Heart left ventricle (tissue), 16 donors: ENCODE data around the gene DCST1. TPM values are rescaled to one million over a fixed set of nuclear protein-coding genes. Genes with fewer than 3 reads are reported as not detected.

Source experiments
- ATAC-seq, 4 donors: fragments of 200-7000 bp; cut with Tn5 transposase; one replicate each; pipeline ENCODE4 v1.9.1; 2020 to 2022; ENCODE audit warnings: moderate library complexity in 4 of 4, mild to moderate bottlenecking in 3 of 4, moderate number of reproducible peaks in 1 of 4
- DNase-seq, 5 donors: peaks; one replicate each; pipeline ENCODE4 v3.0.0-alpha.2; 2020
- H3K27ac ChIP-seq, 12 donors: fragments of 200-600 bp; sonication (generic) in 4 of 12; one replicate each; pipeline versions ENCODE4 v1.5.0 to v1.8.0; 2016 to 2022; ENCODE audit warnings: mild to moderate bottlenecking in 2 of 12
- H3K27me3 ChIP-seq, 9 donors: fragments of 200-600 bp; sonication (generic) in 2 of 9; one replicate each; pipeline versions ENCODE4 v1.5.1 to v1.8.0; 2016 to 2022; ENCODE audit warnings: mild to moderate bottlenecking in 3 of 9
- H3K36me3 ChIP-seq, 9 donors: fragments of 200-600 bp; sonication (generic) in 2 of 9; one replicate each; pipeline versions ENCODE4 v1.5.0 to v1.8.0; 2018 to 2022; ENCODE audit warnings: mild to moderate bottlenecking in 2 of 9
- H3K4me1 ChIP-seq, 12 donors: fragments of 200-600 bp; sonication (generic) in 4 of 12; one replicate each; pipeline versions ENCODE4 v1.5.0 to v1.8.0; 2016 to 2022; ENCODE audit warnings: mild to moderate bottlenecking in 3 of 12
- H3K4me3 ChIP-seq, 12 donors: fragments of 200-600 bp; sonication (generic) in 4 of 12; one replicate each; pipeline versions ENCODE4 v1.5.0 to v1.8.0; 2017 to 2022; ENCODE audit warnings: mild to moderate bottlenecking in 9 of 12, moderate library complexity in 4 of 12
- H3K9me3 ChIP-seq, 12 donors: fragments of 200-600 bp; sonication (generic) in 4 of 12; one replicate each; pipeline versions ENCODE4 v1.5.0 to v1.8.0; 2016 to 2022; ENCODE audit warnings: mild to moderate bottlenecking in 1 of 12
- CTCF ChIP-seq, 12 donors: fragments of 200-600 bp; sonication (generic) in 4 of 12; IDR thresholded peaks; one replicate each; pipeline versions ENCODE4 v1.5.0 to v1.8.0; 2018 to 2022; ENCODE audit warnings: antibody characterized with exemption in 12 of 12, mild to moderate bottlenecking in 5 of 12
- POLR2A ChIP-seq, 2 donors: fragments of 450-650 bp; IDR thresholded peaks; one replicate each; pipeline ENCODE4 v1.6.1; 2017; ENCODE audit warnings: antibody characterized with exemption in 2 of 2, mild to moderate bottlenecking in 2 of 2, moderate library complexity in 2 of 2
- WGBS, 4 donors: extraction: QIAGEN DNeasy Blood & Tissue Kit in 2 of 4; methylation state at CpG; one replicate each; pipeline versions ENCODE4 v1.1.5 to v1.1.7; 2013 to 2018; 5-methylcytosine and 5-hydroxymethylcytosine counted together
- intact Hi-C, 10 donors: fragments of 100-400 bp; cut with DNase I; formaldehyde crosslinking; loops; one replicate each; pipeline versions ENCODE4 v1.11.1 to v1.14.2; 2022
- polyA plus RNA-seq, 2 donors: library from polyadenylated mRNA; stranded (reverse); fragments of 200-250 nt; gene quantifications; one replicate each; pipeline ENCODE4 v1.2.3, GENCODE V29; 2013
- total RNA-seq, 9 donors: library from RNA; depleted of rRNA in 2 of 9; stranded (reverse); fragments of >200 nt in 2 of 9; fragmentation: NEBNext Ultra II Directional in 3 of 9; extraction: Animal tissue kit (Norgen Biotek cat#: 25700) in 3 of 9; gene quantifications; one replicate each; pipeline versions ENCODE4 v1.1.0 to v1.2.4, GENCODE V29; 2016 to 2023
- donor health status: ischemic (EF 13 %, LVEDD 7.1; RV severe dilation, severe dysfunction).
- donor health status: healthy with polysubstance abuse.
- donor health status: DM: no; HTN: yes; CAD: no.
- donor health status: DM: no; HTN: no; CAD: no.
- donor health status: ischemic (EF 25% LVEDD 6.9; RV normal size, moderate dysfunction).
- donor health status: ischemic (EF 25% LVEDD 5.7; RV mildly dilated, moderate dysfunction).
- donor health status: healthy.
- donor health status: DM: yes; HTN: yes; CAD: no.
- donor health status: ischemic (EF 35%, LVEDD 5.7; RV mildly dilated, moderate dysfunction).
- donor health status: nonischemic (EF 11% LVEDD 7.7; RV severe dilation, severe dysfunction).
- donor health status: DM: yes; HTN: yes; CAD: no.
- donor health status: PGD.
- donor health status: ischemic (EF 29% LVEDD 5.4; RV normal size, mild dysfunction).
- donor health status: nonischemic (EF 23%, LVEDD 6.1; RV moderate dilation, normal function).

Gene DCST1
- total and polyA plus RNA-seq, 11 donors: not detected

DNA sequence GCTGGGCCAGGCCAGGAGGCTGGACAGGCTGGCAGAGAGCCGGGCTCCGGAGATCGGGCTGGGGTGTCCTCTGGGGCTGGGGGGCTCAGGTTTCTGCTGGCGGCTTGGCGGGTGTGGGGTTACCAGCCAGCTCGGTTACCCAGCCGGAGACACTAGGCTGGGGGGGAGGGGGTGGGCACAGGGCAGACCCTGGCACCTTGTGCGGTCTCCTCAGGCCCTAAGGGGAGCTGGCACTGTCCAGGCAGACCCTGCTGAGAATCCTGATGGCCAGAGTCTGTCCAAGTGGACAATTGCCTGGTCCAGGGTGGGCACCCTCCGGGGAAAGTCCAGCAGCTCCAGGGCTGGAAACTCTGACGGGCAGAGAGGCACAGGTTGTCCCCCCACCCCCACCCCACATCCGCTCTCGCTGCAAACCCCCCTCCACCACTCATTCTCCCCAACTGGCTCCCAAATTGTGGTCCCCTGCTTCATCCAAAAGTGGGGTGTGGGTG lies 24.4 kb upstream of the DCST1 start:
- DNase-seq (peak in 1 of 5 donors; percentile 60), ATAC-seq (no peak)
- intact Hi-C loops: no loop called here
- peak overlapping the region in 6 of 12 donors; percentile 26 to 59 (median 32) for H3K4me3 ChIP-seq
- no peaks in the 10 kb centered on the region for H3K27me3 ChIP-seq
- 90 to 98% (median 91%) methylated on average over 8 to 12 of the region's 12 CpGs for WGBS, 4 donors
- H3K27ac ChIP-seq: peak overlapping the region in 8 of 12 donors; percentile 77 to 98 (median 96)
- TF ChIP-seq POLR2A (IDR thresholded peaks at IDR 0.05) (no peak), CTCF (IDR thresholded peaks at IDR 0.05) (no peak)
- H3K4me1 ChIP-seq: peaks cover 8 to 93% (median 65%) of the 10 kb centered on the region in 12 donors
- H3K36me3 ChIP-seq: peaks cover 0 to 5% (median 4%) of the 10 kb centered on the region in 9 donors
- no peaks in the 10 kb centered on the region for H3K9me3 ChIP-seq

DNA sequence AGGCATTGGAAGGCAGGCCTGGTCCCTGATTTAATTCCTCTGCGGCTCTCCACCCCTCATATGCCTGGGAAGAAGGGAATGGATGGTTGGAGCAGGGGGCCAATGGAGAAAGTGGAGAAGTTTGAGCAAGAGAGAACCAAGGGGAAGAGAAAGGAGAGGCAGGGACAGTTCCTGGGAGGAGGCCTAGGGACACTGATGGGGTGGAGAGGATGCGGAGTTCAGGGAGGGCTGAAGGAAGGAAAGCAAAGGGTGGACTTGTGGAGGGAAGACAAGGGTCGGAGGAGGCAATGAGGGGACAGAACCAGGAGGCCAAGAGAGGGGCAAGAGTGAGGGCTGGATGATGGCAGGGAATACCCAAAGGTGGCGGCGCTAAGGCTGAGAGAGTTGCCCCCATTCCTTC lies 23.9 kb upstream of the DCST1 start:
- Histone ChIP-seq H3K27me3 (no peaks in the 10 kb centered on the region), H3K4me3 (peak overlapping the region in 3 of 12 donors; percentile 2 to 59 (median 26)), H3K4me1 (peaks cover 8 to 90% (median 60%) of the 10 kb centered on the region in 12 donors), H3K27ac (peak overlapping the region in 3 of 12 donors; percentile 10 to 98 (median 97)), H3K36me3 (peaks cover 0 to 10% (median 8%) of the 10 kb centered on the region in 9 donors), H3K9me3 (no peaks in the 10 kb centered on the region)
- intact Hi-C loops: loop anchor here in 2 of 10 donors (5.0 kb wide), 1 partner anchor 42 kb away; no protein-coding TSS in a partner anchor
- 90 to 93% (median 91%) methylated on average over 5 of the region's 5 CpGs for WGBS, 4 donors
- ATAC-seq: no peak
- no peak for DNase-seq
- TF ChIP-seq POLR2A (IDR thresholded peaks at IDR 0.05) (no peak), CTCF (IDR thresholded peaks at IDR 0.05) (no peak)

DNA sequence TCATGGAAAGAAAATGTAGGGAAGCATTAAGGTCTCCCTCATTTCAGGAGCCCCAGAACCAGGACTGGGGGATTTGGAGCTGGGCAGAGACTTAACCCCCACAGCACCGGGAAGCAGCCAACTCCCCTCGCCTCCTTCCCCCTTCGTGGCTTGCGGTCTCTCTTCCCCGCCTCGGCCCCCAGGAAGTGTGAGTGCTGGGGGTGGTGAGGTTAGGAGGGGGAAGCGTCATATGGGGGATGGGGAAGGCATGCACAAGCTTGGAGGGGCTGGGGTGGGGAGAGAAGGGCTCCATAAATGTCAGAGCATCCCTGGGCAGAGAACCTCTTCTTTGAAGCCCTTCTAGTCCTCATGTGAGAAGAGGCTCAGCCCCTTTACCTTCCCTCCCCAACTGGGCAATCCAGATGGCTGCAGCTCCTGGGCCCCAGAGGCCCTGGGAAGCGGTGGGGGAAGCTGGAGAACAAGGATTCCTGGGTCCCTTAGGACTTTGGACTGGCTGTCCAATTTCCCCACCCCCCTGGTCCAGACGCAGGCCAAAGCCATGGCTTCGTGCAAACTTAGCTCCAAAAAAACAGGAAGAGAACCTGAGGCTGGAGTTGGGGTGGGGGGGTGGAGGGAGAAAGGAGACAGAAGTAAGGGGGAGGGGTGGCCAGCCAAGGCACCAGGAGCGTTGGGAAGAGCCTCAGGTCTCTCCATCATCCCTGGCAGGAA lies 23.3 kb upstream of the DCST1 start:
- Histone ChIP-seq H3K36me3 (peaks cover 0 to 16% (median 9%) of the 10 kb centered on the region in 9 donors), H3K27ac (peak overlapping the region in 6 of 12 donors; percentile 10 to 98 (median 44)), H3K9me3 (no peaks in the 10 kb centered on the region), H3K4me3 (peak overlapping the region in 2 of 12 donors; percentile 2 to 59), H3K4me1 (peaks cover 8 to 84% (median 54%) of the 10 kb centered on the region in 12 donors), H3K27me3 (no peaks in the 10 kb centered on the region)
- WGBS, 4 donors: 48 to 71% (median 64%) methylated on average over 11 of the region's 11 CpGs
- no peak for TF ChIP-seq POLR2A (IDR thresholded peaks at IDR 0.05)
- TF ChIP-seq CTCF (IDR thresholded peaks at IDR 0.05): no peak
- ATAC-seq (no peak), DNase-seq (no peak)
- intact Hi-C loops: loop anchor here in 2 of 10 donors (5.0 kb wide), 1 partner anchor 43 kb away; no protein-coding TSS in a partner anchor

- H3K4me3 ChIP-seq: peak overlapping the region in 1 of 12 donors; percentile 59
- peak overlapping the region in 8 of 12 donors; percentile 6 to 97 (median 48) for H3K27ac ChIP-seq
- ATAC-seq (no peak), DNase-seq (peak in 1 of 5 donors; percentile 20)
- WGBS, 4 donors: 68 to 79% (median 76%) methylated on average over 4 to 5 of the region's 5 CpGs
- TF ChIP-seq CTCF (IDR thresholded peaks at IDR 0.05) (no peak), POLR2A (IDR thresholded peaks at IDR 0.05) (no peak)
- peaks cover 6 to 78% (median 48%) of the 10 kb centered on the region in 12 donors for H3K4me1 ChIP-seq
- no peaks in the 10 kb centered on the region for H3K27me3 ChIP-seq
- H3K9me3 ChIP-seq: no peaks in the 10 kb centered on the region
- peaks cover 0 to 19% (median 13%) of the 10 kb centered on the region in 9 donors for H3K36me3 ChIP-seq
- intact Hi-C loops: loop anchor here in 2 of 10 donors (5.0 kb wide), 1 partner anchor 44 kb away; no protein-coding TSS in a partner anchor
These were observed 22.6 kb upstream of the DCST1 start for GRCh38 chr1:155011004-155011416.
